ENCODE results near the gene KBTBD12.

The KBTBD12 gene

GRCh38 chr3:127986803-127987202, 71.8 kb downstream of the KBTBD12 start:
- no peak for DNase-seq

- no peak for DNase-seq
Observed at GRCh38 chr3:127987309-127987995, 72.4 kb downstream of the KBTBD12 start.

GRCh38 chr3:127988770-127989557, 73.9 kb downstream of the KBTBD12 start:
- DNase-seq, result no peak

GRCh38 chr3:127990051-127990450, 75.0 kb downstream of the KBTBD12 start:
- DNase-seq, result no peak

GRCh38 chr3:127990461-127990860, 75.4 kb downstream of the KBTBD12 start:
- DNase-seq, result no peak

- DNase-seq, result no peak
Observed at GRCh38 chr3:127991251-127991650, 76.2 kb downstream of the KBTBD12 start.

GRCh38 chr3:127991681-127992080, 76.6 kb downstream of the KBTBD12 start:
- no peak for DNase-seq

- no peak for DNase-seq
Observed at GRCh38 chr3:127992127-127992526, 77.1 kb downstream of the KBTBD12 start.

GRCh38 chr3:127994011-127994410, 79.0 kb downstream of the KBTBD12 start:
- no peak for DNase-seq

GRCh38 chr3:127997016-127997415, 82.0 kb downstream of the KBTBD12 start:
- no peak for DNase-seq

GRCh38 chr3:127997961-127998360, 82.9 kb downstream of the KBTBD12 start:
- DNase-seq, result peak; percentile 7

- no peak for DNase-seq
Observed at GRCh38 chr3:127998596-127998995, 83.6 kb downstream of the KBTBD12 start.

- DNase-seq, result no peak
Observed at GRCh38 chr3:127999509-128000106, 84.6 kb downstream of the KBTBD12 start.

GRCh38 chr3:128001576-128001975, 86.5 kb downstream of the KBTBD12 start:
- no peak for DNase-seq

GRCh38 chr3:128004661-128005060, 89.6 kb downstream of the KBTBD12 start:
- DNase-seq, result peak; percentile 32

GRCh38 chr3:128006061-128007032, 91.3 kb downstream of the KBTBD12 start:
- DNase-seq, result peak; percentile 10

GRCh38 chr3:128007033-128007424, 92.0 kb downstream of the KBTBD12 start:
- DNase-seq, result no peak

GRCh38 chr3:128009952-128010846, 95.2 kb downstream of the KBTBD12 start:
- no peak for DNase-seq

- DNase-seq, result peak; percentile 35
Observed at GRCh38 chr3:128011140-128011539, 96.1 kb downstream of the KBTBD12 start.

- no peak for DNase-seq
Observed at GRCh38 chr3:128012050-128012449, 97.0 kb downstream of the KBTBD12 start.

GRCh38 chr3:128014548-128014947, 99.5 kb downstream of the KBTBD12 start:
- no peak for DNase-seq

- DNase-seq, result no peak
Observed at GRCh38 chr3:128016502-128016901, 101.5 kb downstream of the KBTBD12 start.

Data from NCI-H1092 treated with DMSO at 0.1 percent for 48 hours (cell line).